Measurements from ENCODE around the gene GNA12. TPM values are rescaled to one million over a fixed set of nuclear protein-coding genes. Genes with fewer than 3 reads are reported as not detected.

The GNA12 gene
- total RNA-seq, 1 donor from 2014 or later: 37.7 TPM

GRCh38 chr7:2715341-2716231 lies 128.5 kb downstream of the GNA12 start:
- DNase-seq (ENCODE audit: low read depth): no peak

- DNase-seq (ENCODE audit: low read depth): no peak
Observed at GRCh38 chr7:2714636-2715035, 129.5 kb downstream of the GNA12 start.

GRCh38 chr7:2713978-2714377 lies 130.1 kb downstream of the GNA12 start:
- no peak for DNase-seq (ENCODE audit: low read depth)

GRCh38 chr7:2713370-2713769 lies 130.7 kb downstream of the GNA12 start:
- no peak for DNase-seq (ENCODE audit: low read depth)

- DNase-seq (ENCODE audit: low read depth): no peak
Observed at GRCh38 chr7:2711895-2712675, 132.0 kb downstream of the GNA12 start.

- DNase-seq (ENCODE audit: low read depth): no peak
Observed at GRCh38 chr7:2710901-2711551, 133.1 kb downstream of the GNA12 start.

- DNase-seq (ENCODE audit: low read depth): no peak
Observed at GRCh38 chr7:2710286-2710655, 133.8 kb downstream of the GNA12 start.

- peak; percentile 36 for DNase-seq (ENCODE audit: low read depth)
Observed at GRCh38 chr7:2709553-2710285, 134.4 kb downstream of the GNA12 start.

GRCh38 chr7:2708547-2709310 lies 135.4 kb downstream of the GNA12 start:
- no peak for DNase-seq (ENCODE audit: low read depth)

- DNase-seq (ENCODE audit: low read depth): no peak
Observed at GRCh38 chr7:2708041-2708440, 136.1 kb downstream of the GNA12 start.

GRCh38 chr7:2707481-2707880 lies 136.6 kb downstream of the GNA12 start:
- no peak for DNase-seq (ENCODE audit: low read depth)

GRCh38 chr7:2706685-2707126 lies 137.4 kb downstream of the GNA12 start:
- no peak for DNase-seq (ENCODE audit: low read depth)

GRCh38 chr7:2705371-2706096 lies 138.6 kb downstream of the GNA12 start:
- no peak for DNase-seq (ENCODE audit: low read depth)

- no peak for DNase-seq (ENCODE audit: low read depth)
Observed at GRCh38 chr7:2702594-2702957, 141.5 kb downstream of the GNA12 start.

- DNase-seq (ENCODE audit: low read depth): no peak
Observed at GRCh38 chr7:2701832-2702593, 142.1 kb downstream of the GNA12 start.

GRCh38 chr7:2701424-2701823 lies 142.7 kb downstream of the GNA12 start:
- no peak for DNase-seq (ENCODE audit: low read depth)

GRCh38 chr7:2700141-2700850 lies 143.8 kb downstream of the GNA12 start:
- DNase-seq (ENCODE audit: low read depth): no peak

- no peak for DNase-seq (ENCODE audit: low read depth)
Observed at GRCh38 chr7:2699289-2699620, 144.9 kb downstream of the GNA12 start.
